IMR-90 (cell line): ENCODE results near the gene KIAA0513.

ENCODE experiments used
- BHLHE40 ChIP-seq: fragments of 150-350 bp; IDR thresholded peaks from 2 replicates; pipeline ENCODE4 v1.6.1; 2016; ENCODE audit warnings: mild to moderate bottlenecking, low read depth, low read length
- CEBPB ChIP-seq: IDR thresholded peaks from 2 replicates; pipeline ENCODE4 v1.6.1; 2012; ENCODE audit warnings: low read depth, low read length, improper control_type of control experiment
- CHD1 ChIP-seq: IDR thresholded peaks from 2 replicates; pipeline ENCODE4 v1.6.1; 2012; ENCODE audit warnings: low read depth, low read length, improper control_type of control experiment
- CTCF ChIP-seq: conservative IDR thresholded peaks from 2 replicates; pipeline ENCODE4 v1.5.1; 2012; ENCODE audit warnings: mild to moderate bottlenecking, low read depth, low read length, improper control_type of control experiment
- ELK1 ChIP-seq: fragments of 150-350 bp; IDR thresholded peaks from 2 replicates; pipeline ENCODE4 v1.6.1; 2016; ENCODE audit warnings: low read depth, mild to moderate bottlenecking, low read length, moderate library complexity, borderline replicate concordance
- FOS ChIP-seq: fragments of 150-350 bp; IDR thresholded peaks from 2 replicates; pipeline ENCODE4 v1.6.1; 2016; ENCODE audit warnings: low read depth, low read length
- MAFK ChIP-seq: IDR thresholded peaks from 2 replicates; pipeline ENCODE4 v1.6.1; 2012; ENCODE audit warnings: low read depth, low read length, improper control_type of control experiment
- MXI1 ChIP-seq: IDR thresholded peaks from 2 replicates; pipeline ENCODE4 v1.6.1; 2012; ENCODE audit warnings: low read depth, mild to moderate bottlenecking, low read length, moderate library complexity, borderline replicate concordance
- NFE2L2 ChIP-seq: fragments of 150-350 bp; IDR thresholded peaks from 2 replicates; pipeline ENCODE4 v1.6.1; 2016; ENCODE audit warnings: low read depth, mild to moderate bottlenecking, low read length
- POLR2A ChIP-seq: IDR thresholded peaks from 2 replicates; pipeline ENCODE4 v1.6.1; 2012; ENCODE audit warnings: mild to moderate bottlenecking, low read depth, low read length
- RAD21 ChIP-seq: IDR thresholded peaks from 2 replicates; pipeline ENCODE4 v1.6.1; 2012; ENCODE audit warnings: low read length, improper control_type of control experiment
- RFX5 ChIP-seq: IDR thresholded peaks from 2 replicates; pipeline ENCODE4 v1.8.0; 2012; ENCODE audit warnings: low read depth, mild to moderate bottlenecking, low read length, moderate library complexity
- SMC3 ChIP-seq: fragments of 150-350 bp; IDR thresholded peaks from 2 replicates; pipeline ENCODE4 v1.6.1; 2016; ENCODE audit warnings: low read depth, mild to moderate bottlenecking, antibody characterized with exemption, low read length, moderate library complexity
- USF2 ChIP-seq: fragments of 150-350 bp; IDR thresholded peaks from 2 replicates; pipeline ENCODE4 v1.6.1; 2017; ENCODE audit warnings: mild to moderate bottlenecking, antibody characterized with exemption, low read length, low read depth

- no peak for TF ChIP-seq CTCF
- no peak for TF ChIP-seq RAD21
- no peak for TF ChIP-seq POLR2A
- TF ChIP-seq RFX5 = no peak
- no peak for TF ChIP-seq SMC3
- TF ChIP-seq MXI1 = no peak
- no peak for TF ChIP-seq MAFK
- TF ChIP-seq BHLHE40 = no peak
- no peak for TF ChIP-seq CHD1
- no peak for TF ChIP-seq NFE2L2
- no peak for TF ChIP-seq CEBPB
- no peak for TF ChIP-seq USF2
- no peak for TF ChIP-seq ELK1
- no peak for TF ChIP-seq FOS
Measured at GRCh38 chr16:85138825-85139627, 111.4 kb downstream of the KIAA0513 start.
